HTERT RPE-1 (cell line): ENCODE measurements around the gene PCNX2.

ENCODE experiments used
- in situ Hi-C: fragments of 300-500 bp; cut with MboI; formaldehyde crosslinking; loops from 4 replicates; pipeline ENCODE4 v1.14.3; 2020; ENCODE audit warnings: low sequenced_read_pairs

Gene PCNX2

DNA sequence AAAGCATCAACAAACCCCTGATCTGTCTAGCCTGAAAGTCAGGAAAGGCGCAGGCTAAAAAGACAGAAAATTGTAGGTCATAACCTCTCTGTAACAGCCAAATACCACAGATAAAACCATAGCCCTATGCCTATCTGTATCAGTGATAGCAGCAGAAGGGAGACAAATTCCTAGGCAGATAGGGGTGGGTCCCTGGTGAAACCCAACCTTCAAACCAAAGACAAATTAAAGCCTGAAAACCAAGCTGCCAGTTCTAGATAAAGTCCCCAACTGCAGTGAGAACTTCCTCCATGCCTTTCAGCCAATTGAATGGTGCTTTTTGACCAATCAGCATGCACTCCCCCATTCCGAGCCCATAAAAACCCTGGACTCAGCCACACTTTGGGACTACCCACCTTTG lies 229.8 kb downstream of the PCNX2 start:
- in situ Hi-C loops: no loop called here

DNA sequence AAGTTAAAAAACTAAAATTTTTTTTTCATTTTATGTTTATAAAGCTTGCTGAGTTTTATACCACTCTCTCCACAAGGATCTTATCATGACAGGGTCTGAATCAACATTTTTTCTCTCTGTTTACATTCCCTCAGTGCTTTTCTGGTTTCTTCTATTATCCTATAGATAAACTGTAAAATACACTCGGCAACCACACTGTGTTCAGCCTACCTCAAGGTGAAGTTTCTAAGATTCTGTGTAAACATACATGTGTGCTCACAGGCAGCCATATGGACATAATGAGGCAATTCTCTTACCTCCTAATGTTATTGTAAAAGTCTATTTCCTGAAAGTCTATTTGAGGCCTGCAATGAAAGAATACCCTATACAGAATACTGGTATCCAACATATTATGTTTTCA lies 230.5 kb downstream of the PCNX2 start:
- in situ Hi-C loops: no loop called here

DNA sequence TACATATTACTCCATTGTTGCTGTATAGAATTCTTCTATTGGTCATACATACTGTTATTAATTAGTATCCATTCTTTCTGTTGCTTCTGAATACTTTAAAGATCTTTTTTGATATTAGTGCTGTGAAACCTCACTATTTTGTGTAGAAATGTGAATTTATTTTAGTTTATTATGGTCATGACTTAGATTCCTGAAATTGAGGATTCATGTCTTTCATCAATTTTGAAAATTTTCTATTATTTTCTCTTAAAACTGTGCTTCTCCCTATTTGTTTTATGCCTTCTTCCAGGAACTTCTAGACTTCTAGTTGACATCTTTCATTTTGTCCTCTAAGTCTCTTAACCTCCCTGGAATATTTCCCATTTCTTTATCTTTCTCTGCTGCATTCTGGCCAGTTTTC lies 232.1 kb downstream of the PCNX2 start:
- in situ Hi-C loops: no loop called here

DNA sequence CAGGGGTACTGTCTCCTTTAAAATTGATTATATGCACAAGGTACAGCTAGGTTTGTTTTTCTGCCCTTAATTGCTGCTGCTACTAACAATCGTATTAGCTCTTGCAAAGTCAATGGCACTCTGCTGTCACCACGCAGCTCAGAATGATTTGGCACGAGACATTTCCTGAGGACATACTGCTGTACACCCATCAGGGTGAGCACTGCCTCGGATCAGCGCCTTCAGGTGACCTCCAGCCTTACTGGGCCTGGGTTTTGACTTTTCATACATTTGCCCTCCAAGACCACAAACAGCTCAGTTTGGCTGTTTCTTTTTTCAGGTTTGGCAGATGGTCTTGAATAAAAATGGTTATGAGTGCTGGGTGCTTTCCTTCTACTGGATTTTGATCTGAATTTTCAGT lies 234.3 kb downstream of the PCNX2 start:
- in situ Hi-C loops: no loop called here

DNA sequence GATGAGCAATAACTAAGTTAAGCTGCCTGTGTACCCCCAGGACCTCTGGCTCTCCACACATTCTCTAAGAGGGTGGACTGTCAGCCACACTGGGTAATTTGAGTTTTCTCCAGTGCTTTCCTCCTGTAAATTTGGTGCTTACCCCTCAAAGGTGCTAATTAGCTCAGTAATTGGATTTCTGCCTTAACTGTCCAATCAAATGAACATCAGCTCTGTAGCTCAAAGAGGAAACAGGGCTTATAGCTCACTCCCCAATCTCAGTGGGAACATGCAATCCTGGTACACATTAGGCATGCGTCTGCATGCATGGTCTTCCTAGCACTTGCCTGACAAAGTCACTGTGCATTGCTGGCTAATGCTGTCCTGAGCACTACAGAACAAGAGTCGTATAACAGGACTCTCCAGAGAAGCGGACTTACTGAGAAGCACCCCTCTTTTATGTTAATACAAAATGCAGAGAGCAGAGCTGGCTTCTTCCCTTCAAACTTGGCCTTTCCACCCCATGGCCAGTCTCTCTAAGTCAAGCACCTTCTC lies 235.0 kb downstream of the PCNX2 start:
- in situ Hi-C loops: no loop called here

DNA sequence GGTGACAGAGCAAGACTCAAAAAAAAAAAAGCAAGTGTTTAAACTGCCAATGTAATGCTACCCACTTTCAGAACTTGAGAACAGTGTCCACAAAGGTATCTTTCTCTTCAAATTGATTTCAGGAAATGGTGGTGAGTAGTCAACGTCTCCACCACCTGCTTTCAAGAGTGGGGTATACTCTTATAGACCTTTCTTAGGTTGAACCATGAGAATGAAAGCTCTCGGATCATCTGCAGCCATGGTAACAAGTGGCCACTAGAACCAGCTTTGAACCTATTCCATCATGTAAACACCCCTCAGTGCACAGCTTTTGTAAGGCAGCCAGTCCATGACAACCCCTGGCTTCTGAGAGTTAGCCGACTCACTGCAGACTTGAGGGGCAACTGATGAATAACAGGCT lies 237.7 kb downstream of the PCNX2 start:
- in situ Hi-C loops: no loop called here

DNA sequence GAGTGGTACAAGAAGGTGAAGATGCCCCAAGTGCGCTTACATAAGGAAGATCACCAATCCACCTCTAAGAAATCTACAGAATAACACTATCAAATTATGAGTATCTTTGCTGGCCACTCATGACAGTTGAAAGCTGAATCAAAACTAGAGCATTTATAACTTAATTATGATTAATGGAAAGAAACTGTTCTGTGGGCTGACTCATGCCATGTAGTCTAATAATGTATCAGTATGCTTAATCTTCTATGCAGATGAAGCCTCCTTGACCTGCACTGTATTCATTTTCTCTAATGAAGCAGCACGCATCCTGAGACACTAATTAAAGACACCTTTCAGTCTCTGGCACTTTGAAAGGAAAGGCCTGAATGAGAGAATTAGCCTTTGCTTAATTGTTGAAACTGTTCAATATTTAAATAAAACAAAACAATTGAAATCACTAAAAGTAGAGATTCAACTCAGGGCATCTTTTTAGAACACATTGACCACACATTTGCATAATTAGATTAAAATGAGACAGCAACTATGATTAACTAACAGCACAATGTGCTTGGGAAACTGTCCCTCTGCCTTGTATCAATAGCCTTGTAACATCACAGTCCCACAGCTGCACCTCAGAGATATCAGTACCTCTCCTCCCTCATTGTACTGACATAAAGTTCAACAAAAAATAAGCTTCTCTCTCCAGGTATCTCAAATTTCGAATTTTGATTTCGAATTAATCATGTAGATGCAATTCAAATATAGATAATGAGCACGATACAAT lies 239.5 kb downstream of the PCNX2 start:
- in situ Hi-C loops: no loop called here

DNA sequence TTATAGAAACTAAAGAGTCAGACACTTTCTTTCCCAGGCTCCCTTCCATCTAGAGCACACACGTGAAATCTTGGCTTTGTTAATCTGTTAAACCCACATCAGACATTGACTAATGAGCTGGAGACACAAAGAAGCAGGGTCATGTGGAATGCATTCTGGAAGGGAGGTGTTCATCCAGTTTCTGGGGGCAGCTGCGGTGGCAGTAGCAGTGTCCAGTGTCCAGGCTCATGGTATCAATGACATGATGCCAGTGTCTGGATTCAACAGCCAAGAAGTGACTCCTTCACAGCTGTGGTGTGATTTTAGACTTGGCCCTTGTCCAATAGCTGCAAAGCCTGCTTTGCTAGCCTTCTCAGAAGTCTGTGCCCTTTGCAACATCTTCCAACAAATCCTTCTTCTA lies 249.9 kb downstream of the PCNX2 start:
- in situ Hi-C loops: no loop called here

DNA sequence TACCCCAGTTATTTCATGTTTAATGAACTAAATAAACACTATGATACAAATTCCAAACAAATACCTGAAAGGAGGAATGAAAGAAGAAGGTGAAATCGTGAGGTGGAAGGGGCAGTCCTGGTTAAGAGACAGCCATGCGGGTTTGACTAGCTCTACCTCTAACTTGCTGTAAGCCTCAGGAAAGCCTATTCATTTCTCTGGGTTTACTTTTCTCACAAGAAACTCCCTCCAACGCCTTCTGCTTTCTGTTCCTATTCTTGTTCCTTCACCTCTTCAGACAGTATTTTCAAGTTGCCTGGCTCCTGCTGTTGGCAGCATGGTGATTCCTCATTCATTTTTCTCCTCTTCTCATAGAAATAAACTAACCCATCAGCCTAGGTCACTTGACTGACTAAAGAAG lies 252.7 kb downstream of the PCNX2 start:
- in situ Hi-C loops: no loop called here

DNA sequence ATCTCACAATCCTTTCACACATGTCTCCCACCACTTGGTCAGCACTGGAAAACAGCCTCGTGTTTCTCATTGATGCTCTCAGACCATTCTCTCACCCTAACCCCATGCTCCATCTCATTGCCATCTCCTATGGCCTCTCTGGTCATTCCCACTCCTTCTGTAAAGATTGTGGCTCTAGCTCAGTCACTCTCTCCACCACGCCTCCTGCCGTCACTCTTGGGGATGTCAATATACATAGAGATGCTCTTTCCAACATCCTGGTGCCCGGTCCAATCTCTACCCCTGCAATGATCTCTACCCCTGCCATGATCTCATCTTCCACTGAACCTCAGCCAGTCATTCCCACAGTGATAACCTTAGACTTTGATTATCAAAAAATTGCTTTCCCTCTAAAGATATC lies 255.0 kb downstream of the PCNX2 start:
- in situ Hi-C loops: no loop called here

DNA sequence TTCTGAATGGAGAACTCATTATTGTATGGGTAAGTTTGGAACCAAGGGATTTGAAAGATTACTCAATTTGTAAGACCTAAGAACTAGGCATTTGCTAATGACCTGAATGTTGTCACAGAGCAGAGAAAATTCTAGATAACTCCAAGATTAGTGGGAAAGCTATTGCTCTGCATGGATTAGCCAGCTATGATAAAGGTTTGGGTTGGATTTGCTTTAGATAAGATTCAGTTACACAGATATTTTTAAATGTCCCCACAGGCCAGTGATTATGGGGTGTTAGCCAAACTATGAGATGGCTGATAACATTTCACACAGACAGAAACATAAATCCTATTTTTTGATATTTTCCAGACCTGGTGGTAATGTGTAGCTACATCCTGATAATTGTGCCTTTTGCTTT lies 256.9 kb downstream of the PCNX2 start:
- in situ Hi-C loops: no loop called here

DNA sequence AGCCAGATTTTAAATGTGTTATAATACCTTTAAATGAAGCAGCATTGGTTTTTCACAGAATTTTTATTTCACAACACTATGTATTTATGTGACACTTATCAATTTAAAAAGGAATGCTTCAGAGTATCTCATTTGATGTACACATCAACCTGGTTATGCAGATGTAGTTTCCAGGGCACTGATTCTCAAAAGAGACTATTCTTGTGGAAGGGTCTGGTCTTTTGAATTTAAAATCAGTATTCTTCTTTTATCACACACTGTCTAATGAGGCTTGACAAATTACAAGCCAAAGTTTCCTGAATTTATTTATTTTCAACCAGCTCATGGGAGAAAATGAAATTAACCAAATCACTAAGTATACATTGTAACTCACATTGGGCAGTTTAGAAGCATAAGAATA lies 257.7 kb downstream of the PCNX2 start:
- in situ Hi-C loops: no loop called here

DNA sequence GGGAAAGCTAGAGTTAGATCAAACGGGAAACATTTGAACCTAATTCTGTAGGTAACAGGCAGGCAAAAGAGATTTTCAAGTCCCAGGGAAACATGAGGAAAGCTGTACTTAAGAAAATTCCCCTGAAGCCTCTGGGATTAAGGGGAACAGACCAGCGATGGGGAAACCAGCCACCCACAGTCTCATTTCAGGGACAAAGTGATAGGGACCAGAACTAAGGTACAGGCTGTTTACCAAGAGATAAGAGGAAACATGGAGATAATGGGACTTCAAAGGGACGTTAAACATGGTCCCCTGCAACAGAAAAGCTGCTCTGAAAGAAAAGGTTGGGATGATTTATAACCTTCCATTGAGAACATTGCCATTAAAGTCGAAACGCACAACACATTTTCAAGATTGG lies 260.7 kb downstream of the PCNX2 start:
- in situ Hi-C loops: no loop called here

DNA sequence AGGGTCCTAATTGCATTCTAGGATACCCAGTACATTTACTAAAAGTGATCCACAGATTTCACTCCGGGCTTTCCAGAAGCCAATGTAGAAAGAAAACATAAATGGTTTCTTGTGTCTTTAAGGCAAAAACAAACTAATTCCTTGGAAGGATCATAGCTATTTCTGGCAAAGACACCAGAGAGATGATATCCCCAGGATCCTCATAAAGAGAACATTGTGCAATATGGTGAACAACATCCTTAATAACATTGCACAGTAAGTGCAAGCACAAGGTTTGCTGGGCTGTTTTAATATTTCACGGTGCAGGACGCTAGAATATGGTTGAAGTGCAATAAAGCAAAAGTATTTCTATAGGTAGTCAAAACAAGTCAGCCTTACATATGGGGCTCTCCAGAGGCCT lies 262.2 kb downstream of the PCNX2 start:
- in situ Hi-C loops: no loop called here

DNA sequence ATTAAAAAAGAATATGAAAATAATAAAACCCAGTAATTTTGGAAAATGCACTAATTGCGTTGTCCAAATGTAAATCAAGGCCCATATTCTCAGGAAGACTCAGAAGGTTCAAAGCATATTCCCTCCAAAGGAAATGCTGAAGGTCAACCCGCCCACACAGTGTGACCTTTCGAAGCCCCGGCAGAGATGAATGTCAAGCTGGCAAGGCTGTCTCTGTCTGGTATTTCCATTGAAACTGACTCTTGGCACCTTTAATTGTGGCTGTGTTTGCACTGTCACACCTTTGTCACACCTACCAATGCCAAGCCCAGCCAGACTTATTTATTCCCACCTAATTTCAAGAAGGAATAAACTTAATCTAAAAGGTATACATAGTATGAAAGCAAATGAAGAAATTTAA lies 262.6 kb downstream of the PCNX2 start:
- in situ Hi-C loops: no loop called here

DNA sequence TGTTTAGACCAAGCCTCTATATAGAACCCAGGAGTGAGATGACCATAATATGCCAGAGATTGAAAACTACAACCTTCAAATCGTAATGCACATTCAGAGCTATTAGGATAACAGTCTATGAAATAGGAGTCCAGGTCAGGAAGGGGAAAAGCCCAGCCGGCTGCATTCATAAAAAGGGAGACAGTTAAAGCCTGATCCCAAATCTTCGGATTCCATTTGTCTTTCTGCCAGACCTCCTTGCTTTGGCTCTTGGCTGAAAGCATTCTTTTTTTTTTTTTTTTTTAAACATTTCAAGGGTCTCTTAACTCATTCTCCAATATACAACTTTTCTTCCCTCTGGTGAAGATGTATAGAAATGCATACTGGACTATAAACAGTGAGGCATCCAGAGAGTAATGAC lies 264.0 kb downstream of the PCNX2 start:
- in situ Hi-C loops: no loop called here

DNA sequence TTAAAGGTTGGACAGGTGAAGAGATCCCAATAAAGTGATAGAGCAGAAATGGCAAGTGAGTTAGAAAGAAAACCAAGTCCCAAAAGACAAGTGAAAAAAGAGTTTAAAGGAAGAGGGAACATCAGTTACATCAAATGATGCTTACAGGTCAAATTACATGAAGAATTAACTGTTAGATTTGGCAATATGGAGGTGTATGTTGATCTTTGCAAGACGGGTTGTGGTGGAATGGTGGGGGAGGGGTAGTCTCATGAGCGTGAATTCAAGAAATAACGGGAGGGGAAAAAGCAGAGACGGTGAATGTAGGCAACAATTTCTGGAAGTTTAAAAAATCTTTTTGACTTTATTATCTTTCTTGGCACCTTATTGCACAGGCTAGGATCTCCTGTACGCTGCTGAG lies 268.5 kb downstream of the PCNX2 start:
- in situ Hi-C loops: no loop called here

DNA sequence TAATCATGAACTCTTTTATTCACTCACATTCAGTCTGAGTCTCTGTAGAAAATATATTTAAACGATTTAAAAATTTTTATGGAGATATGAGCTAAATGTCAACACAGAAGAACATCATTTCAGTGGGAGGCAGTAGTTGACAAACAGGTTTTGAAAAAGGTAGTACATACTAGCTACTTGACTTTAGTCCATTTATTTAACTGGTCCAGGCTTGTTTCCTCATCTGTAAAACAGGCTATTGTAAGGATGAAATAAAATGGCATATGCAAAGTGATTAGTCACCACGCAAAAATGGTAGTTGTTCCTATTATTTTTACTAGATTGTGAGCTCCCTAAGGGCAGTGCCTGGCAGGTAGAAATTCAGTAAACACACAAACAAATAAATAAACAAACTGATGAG lies 270.0 kb downstream of the PCNX2 start:
- in situ Hi-C loops: no loop called here

DNA sequence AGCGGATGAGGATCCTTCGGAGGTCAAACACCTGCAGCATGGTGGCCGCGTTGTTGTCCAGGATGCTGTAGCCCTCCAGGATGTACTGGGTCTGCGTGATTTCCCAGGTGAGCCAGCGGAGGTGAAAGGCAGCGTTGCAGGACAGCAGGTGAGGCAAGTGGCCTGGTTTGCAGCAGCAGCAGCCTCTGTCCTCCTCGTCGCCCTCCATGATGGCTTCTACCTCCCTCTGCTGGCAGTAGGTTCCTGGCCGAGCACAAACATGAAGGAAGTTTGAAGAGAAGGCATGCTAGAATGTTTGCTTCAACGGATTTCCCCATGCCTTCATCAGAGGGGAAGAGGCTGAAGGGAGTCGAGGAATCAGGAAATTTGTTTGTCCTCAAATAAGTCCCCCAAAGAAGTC lies 270.4 kb downstream of the PCNX2 start:
- in situ Hi-C loops: no loop called here

DNA sequence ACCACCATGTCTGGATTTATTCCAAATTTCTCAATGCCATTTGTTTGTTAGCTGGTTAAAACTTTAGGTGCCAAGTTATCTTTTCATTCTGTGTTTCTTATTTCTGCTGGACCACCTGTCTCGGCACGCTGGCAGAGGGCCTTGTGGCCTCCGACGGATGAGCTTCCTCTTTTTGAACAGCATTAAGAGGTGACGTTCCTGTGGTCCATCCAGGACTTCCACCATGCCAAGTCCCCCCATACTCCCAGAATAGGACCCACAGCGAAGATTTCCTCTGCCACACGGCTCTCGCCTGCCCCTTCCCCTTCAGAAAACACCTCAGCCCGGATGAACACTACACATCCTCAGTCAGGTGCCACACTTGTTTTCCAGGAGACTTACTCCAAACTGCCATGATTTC lies 271.3 kb downstream of the PCNX2 start:
- in situ Hi-C loops: no loop called here

DNA sequence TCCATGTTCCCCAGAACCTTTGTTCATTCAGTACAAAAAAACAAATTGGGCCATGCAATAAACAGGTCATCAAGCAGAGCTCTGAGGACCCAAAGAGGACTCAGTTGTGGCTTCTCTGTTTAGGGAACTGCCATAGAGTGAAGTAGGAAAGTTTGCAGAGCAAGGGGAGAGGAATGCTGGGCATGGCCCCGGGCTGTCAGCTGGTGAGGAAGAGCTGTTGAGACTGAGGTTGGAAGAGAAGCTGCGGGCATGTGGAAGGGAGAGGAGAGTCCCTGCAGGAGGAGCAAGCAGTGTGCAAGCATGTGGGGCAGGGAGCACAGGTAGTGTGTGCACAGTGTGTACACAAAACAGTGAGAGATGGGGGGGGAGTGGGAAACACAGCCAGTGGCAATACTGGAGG lies 273.3 kb downstream of the PCNX2 start:
- in situ Hi-C loops: no loop called here

DNA sequence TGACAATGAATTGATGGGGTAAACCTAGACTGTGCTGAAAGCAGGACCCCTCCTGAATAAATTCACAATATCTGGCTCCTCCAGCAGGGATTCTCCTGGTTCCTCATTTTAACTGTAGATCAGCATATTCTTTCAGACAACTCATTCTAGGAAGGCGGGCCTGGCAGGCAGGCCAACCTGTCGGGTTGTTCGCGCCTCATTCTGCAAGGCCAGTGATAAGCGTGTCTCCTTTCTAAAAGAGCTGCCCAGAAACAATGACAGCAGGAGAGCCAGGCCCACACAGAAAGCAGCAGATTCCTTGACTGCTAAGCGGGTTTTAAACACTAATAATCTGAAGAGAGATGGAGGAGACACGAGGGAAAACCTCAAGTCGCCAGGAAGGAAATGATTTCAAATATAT lies 275.1 kb downstream of the PCNX2 start:
- in situ Hi-C loops: no loop called here

DNA sequence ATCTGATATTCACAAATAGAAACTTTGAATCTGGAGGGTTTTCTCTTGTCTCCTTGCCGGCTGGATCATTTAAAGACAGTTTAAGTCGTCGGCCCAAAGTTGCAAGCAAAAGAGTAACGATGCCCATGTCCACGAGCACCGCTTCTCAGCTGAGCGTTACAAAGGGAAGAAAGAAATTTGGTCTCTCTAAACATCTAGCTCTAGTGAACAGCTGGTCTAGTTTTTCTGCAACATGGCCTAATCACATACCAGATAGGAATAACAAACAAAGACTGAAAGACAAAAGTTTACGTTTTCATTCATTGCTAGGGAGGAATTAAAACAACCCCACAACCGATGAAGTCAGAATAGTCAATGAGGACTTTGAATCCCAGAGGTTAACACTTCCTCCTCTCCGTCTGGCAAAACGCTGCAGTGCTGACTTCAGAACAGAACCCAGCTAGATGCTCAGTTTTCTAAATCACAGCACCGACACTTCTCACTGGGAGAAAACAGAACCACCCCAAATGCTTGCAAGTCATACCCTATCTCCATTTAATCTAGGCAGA lies 275.7 kb downstream of the PCNX2 start:
- in situ Hi-C loops: no loop called here
